HCT116 (cell line): ENCODE data around the gene DCUN1D5. TPM values are rescaled to one million over a fixed set of nuclear protein-coding genes. Genes with fewer than 3 reads are reported as not detected.

Experiments used
- ATAC-seq: fragments of 200-7000 bp; cut with Tn5 transposase; 2 replicates; pipeline ENCODE4 v1.9.1; 2020; ENCODE audit warnings: mild to moderate bottlenecking, moderate library complexity
- BruUV-seq: library from RNA; stranded (reverse); fragments of 400-500 nt; replicated peaks from 2 replicates; lab custom pipeline; 2021; lab: Mats Ljungman, UMichigan
- CTCF ChIA-PET: fragments of 300-600 bp; sonication (Branson Sonifier 250); formaldehyde crosslinking; loops from one replicate; lab custom pipeline; 2021; ENCODE audit warnings: antibody characterized with exemption; lab: Charles Lee
- POLR2A ChIA-PET: fragments of 300-600, 350-600 bp; sonication (Branson Sonifier 250); formaldehyde crosslinking; loops from one replicate; lab custom pipeline; 2021; ENCODE audit warnings: antibody characterized with exemption; lab: Charles Lee
- RAD21 ChIA-PET, 2 experiments: fragments of 300-600 bp; sonication (Branson Sonifier 250); formaldehyde crosslinking; loops; one replicate each; lab custom pipeline; 2023; ENCODE audit warnings: low total read pairs in 2 of 2; ENCODE audit not compliant: uncharacterized antibody in 2 of 2, unreplicated experiment in 2 of 2, low non-redundant PET in 1 of 2; lab: Charles Lee
- DNase-seq: peaks from one replicate; pipeline ENCODE4 v3.0.0-alpha.2; 2010; ENCODE audit warnings: low read depth, low spot score
- H2AFZ ChIP-seq: fragments of 200-600 bp; shearing (Covaris generic), sonication (generic); 2 replicates; pipeline ENCODE4 v1.6.1; 2017; ENCODE audit warnings: low read depth, mixed run types, mixed read lengths, antibody characterized with exemption, low read length; ENCODE audit not compliant: poor library complexity, severe bottlenecking
- H3K27ac ChIP-seq: 2 replicates; pipeline ENCODE4 v1.5.1; 2012; ENCODE audit warnings: low read depth, low read length
- H3K27me3 ChIP-seq: fragments of 200-600 bp; sonication (generic); 2 replicates; pipeline ENCODE4 v1.6.1; 2016; ENCODE audit warnings: mixed run types, low read length, mixed read lengths; ENCODE audit not compliant: insufficient read depth
- H3K36me3 ChIP-seq, 2 experiments: fragments of 200-500 bp in 1 of 2; fragments of 200-600 bp in 1 of 2; sonication (Bioruptor generic) in 1 of 2; sonication (generic) in 1 of 2; 2 replicates each; pipeline versions ENCODE4 v1.5.1 to v1.6.1; 2014 to 2016; ENCODE audit warnings: low read length in 2 of 2, inconsistent platforms in 1 of 2, mixed read lengths in 1 of 2, mixed run types in 1 of 2; ENCODE audit not compliant: insufficient read depth in 2 of 2, control insufficient read depth in 1 of 2
- H3K4me1 ChIP-seq, 2 experiments: fragments of 200-600 bp in 1 of 2; sonication (generic) in 1 of 2; 2 replicates each; pipeline versions ENCODE4 v1.5.1 to v1.6.1; 2012 to 2017; ENCODE audit warnings: low read length in 2 of 2, inconsistent platforms in 1 of 2, mild to moderate bottlenecking in 1 of 2, mixed read lengths in 1 of 2, mixed run types in 1 of 2, moderate library complexity in 1 of 2; ENCODE audit not compliant: insufficient read depth in 2 of 2, control insufficient read depth in 1 of 2
- H3K4me2 ChIP-seq: fragments of 200-600 bp; sonication (generic); 2 replicates; pipeline ENCODE4 v1.6.1; 2017; ENCODE audit warnings: mixed run types, low read length, mixed read lengths
- H3K4me3 ChIP-seq, 2 experiments: fragments of 200-600 bp in 1 of 2; sonication (generic) in 1 of 2; replicated peaks in 1 of 2; 2 replicates each; pipeline ENCODE4 v1.5.1; 2011 to 2016; ENCODE audit warnings: low read length in 2 of 2, control low read depth in 1 of 2, low read depth in 1 of 2, mild to moderate bottlenecking in 1 of 2, mixed read lengths in 1 of 2, mixed run types in 1 of 2
- H3K79me2 ChIP-seq: fragments of 200-600 bp; sonication (generic); 2 replicates; pipeline ENCODE4 v1.6.1; 2017; ENCODE audit warnings: mild to moderate bottlenecking, mixed run types, low read length, moderate library complexity, mixed read lengths; ENCODE audit not compliant: insufficient read depth
- H3K9ac ChIP-seq: fragments of 200-600 bp; sonication (generic); 2 replicates; pipeline ENCODE4 v1.6.1; 2016; ENCODE audit warnings: low read length, mixed read lengths
- H3K9me2 ChIP-seq: fragments of 200-600 bp; sonication (generic), shearing (Covaris generic); 2 replicates; pipeline ENCODE4 v1.6.1; 2017; ENCODE audit warnings: mixed run types, mild to moderate bottlenecking, moderate library complexity; ENCODE audit not compliant: insufficient read depth
- H3K9me3 ChIP-seq, 2 experiments: fragments of 200-500 bp in 1 of 2; fragments of 200-600 bp in 1 of 2; sonication (Bioruptor generic) in 1 of 2; sonication (generic) in 1 of 2; 2 replicates each; pipeline ENCODE4 v1.6.1; 2014 to 2017; ENCODE audit warnings: low read length in 2 of 2, mixed read lengths in 2 of 2, inconsistent platforms in 1 of 2, low read depth in 1 of 2, mild to moderate bottlenecking in 1 of 2, mixed run types in 1 of 2, moderate library complexity in 1 of 2; ENCODE audit not compliant: control insufficient read depth in 1 of 2, insufficient read depth in 1 of 2
- H4K20me1 ChIP-seq: fragments of 200-600 bp; sonication (generic), shearing (Covaris generic); 2 replicates; pipeline ENCODE4 v1.6.1; 2017; ENCODE audit warnings: mixed run types, mild to moderate bottlenecking, moderate library complexity; ENCODE audit not compliant: insufficient read depth
- CBX3 ChIP-seq: IDR thresholded peaks from 2 replicates; pipeline ENCODE4 v1.6.1; 2012; ENCODE audit warnings: low read depth
- EZH2 ChIP-seq: fragments of 200-600 bp; sonication (generic); IDR thresholded peaks from 2 replicates; pipeline ENCODE4 v1.6.1; 2017; ENCODE audit warnings: antibody characterized with exemption, mixed run types
- FOSL1 ChIP-seq: IDR thresholded peaks from 2 replicates; pipeline ENCODE4 v1.6.1; 2012; ENCODE audit warnings: low read depth
- JUND ChIP-seq: IDR thresholded peaks from 2 replicates; pipeline ENCODE4 v1.6.1; 2012
- MAX ChIP-seq: IDR thresholded peaks from 2 replicates; pipeline ENCODE4 v1.6.1; 2012
- POLR2A ChIP-seq: IDR thresholded peaks from 2 replicates; pipeline ENCODE4 v1.7.0; 2011; ENCODE audit warnings: borderline replicate concordance; ENCODE audit not compliant: insufficient read depth, insufficient read length; ENCODE audit errors: extremely low read depth
- POLR2AphosphoS5 ChIP-seq: IDR thresholded peaks from 2 replicates; pipeline ENCODE4 v1.6.1; 2011; ENCODE audit warnings: mild to moderate bottlenecking, low read depth, low read length, moderate library complexity
- RAD21 ChIP-seq: IDR thresholded peaks from 2 replicates; pipeline ENCODE4 v1.6.1; 2012; ENCODE audit warnings: low read depth, mild to moderate bottlenecking
- REST ChIP-seq: IDR thresholded peaks from 2 replicates; pipeline ENCODE4 v1.6.1; 2012; ENCODE audit warnings: low read depth
- SIN3A ChIP-seq: IDR thresholded peaks from 2 replicates; pipeline ENCODE4 v1.6.1; 2012; ENCODE audit warnings: low read depth
- SRF ChIP-seq: IDR thresholded peaks from 2 replicates; pipeline ENCODE4 v1.6.1; 2012; ENCODE audit warnings: low read depth
- TCF7L2 ChIP-seq: IDR thresholded peaks from 2 replicates; pipeline ENCODE4 v1.7.0; 2011; ENCODE audit warnings: borderline replicate concordance, inconsistent platforms; ENCODE audit not compliant: insufficient read depth, insufficient read length; ENCODE audit errors: extremely low read depth
- intact Hi-C: fragments of 100-400 bp; cut with micrococcal nuclease; formaldehyde crosslinking; loops from 2 replicates; pipeline ENCODE4 v1.10.0; 2022
- total RNA-seq: library from RNA; stranded (reverse); gene quantifications from one replicate; pipeline ENCODE4 v1.2.1, GENCODE V29; 2021; ENCODE audit not compliant: unreplicated experiment

The DCUN1D5 gene
- total RNA-seq, 1 experiment from 2014 or later: 60.1 TPM

- Histone ChIP-seq H3K36me3 (peaks cover 24 to 30% of the 10 kb centered on the region in 2 experiments), H3K79me2 (peaks cover 95% of the 10 kb centered on the region), H3K9me3 (no peaks in the 10 kb centered on the region), H3K4me2 (no peak overlapping the region), H3K27me3 (no peaks in the 10 kb centered on the region), H3K27ac (no peak overlapping the region), H3K9me2 (no peaks in the 10 kb centered on the region), H3K4me1 (no peaks in the 10 kb centered on the region), H2AFZ (no peak overlapping the region), H4K20me1 (peaks cover 3% of the 10 kb centered on the region; the same call in 1 of the 2 replicates), H3K9ac (no peak overlapping the region), H3K4me3 (no peak overlapping the region)
- intact Hi-C loops: no loop called here
- no peak for DNase-seq
- POLR2A ChIA-PET: no interaction called here
- no peak for ATAC-seq
- BruUV-seq: no TSS peak
- CTCF ChIA-PET: interaction anchor here (1.1 kb wide), 1 partner anchor 343 kb away, joined by 3 read pairs; no protein-coding TSS in a partner anchor
- no peak for TF ChIP-seq MAX
- no peak for TF ChIP-seq EZH2
- no peak for TF ChIP-seq CBX3
- no peak for TF ChIP-seq POLR2AphosphoS5
- no peak for TF ChIP-seq SRF
- TF ChIP-seq POLR2A: no peak
- no peak for TF ChIP-seq FOSL1
- no peak for TF ChIP-seq RAD21
- TF ChIP-seq TCF7L2: no peak
- TF ChIP-seq JUND: no peak
- TF ChIP-seq SIN3A: no peak
- no peak for TF ChIP-seq REST
- RAD21 ChIA-PET: no interaction called here
Observed at GRCh38 chr11:103076361-103076760, 15.6 kb downstream of the DCUN1D5 start.
